SK-N-SH (cell line): ENCODE data around the gene ASB4. TPM values are rescaled to one million over a fixed set of nuclear protein-coding genes. Genes with fewer than 3 reads are reported as not detected.

Experiments used
- CTCF ChIA-PET: fragments of 300-600, 350-600 bp; formaldehyde crosslinking; extraction: SDS; loops from one replicate; lab custom pipeline; 2021; lab: Yijun Ruan, JAX
- POLR2A ChIA-PET: fragments of 350-600 bp; sonication (Branson Sonifier 250); formaldehyde crosslinking; extraction: SDS; loops from one replicate; lab custom pipeline; 2020; ENCODE audit warnings: antibody characterized with exemption, inconsistent platforms; lab: Yijun Ruan, JAX
- DNase-seq: peaks from one replicate; pipeline ENCODE4 v3.0.0; 2012
- H2AFZ ChIP-seq: fragments of 200-600 bp; sonication (generic); 2 replicates; pipeline ENCODE4 v1.8.1; 2016; ENCODE audit warnings: antibody characterized with exemption, mild to moderate bottlenecking, low read depth
- H3F3A ChIP-seq: fragments of 200-600 bp; sonication (generic); replicated peaks from 2 replicates; pipeline ENCODE3; 2016; ENCODE audit warnings: antibody characterized with exemption, mild to moderate bottlenecking; ENCODE audit not compliant: insufficient read depth
- H3K27ac ChIP-seq, 2 experiments: fragments of 200-500 bp in 1 of 2; fragments of 200-600 bp in 1 of 2; sonication (Bioruptor generic) in 1 of 2; sonication (generic), shearing (Covaris generic) in 1 of 2; 2 replicates each; pipeline versions ENCODE4 v1.5.1 to v1.6.1; 2014 to 2016; ENCODE audit warnings: low read depth in 2 of 2, inconsistent platforms in 1 of 2, low read length in 1 of 2, mild to moderate bottlenecking in 1 of 2, mixed read lengths in 1 of 2
- H3K27me3 ChIP-seq: fragments of 200-600 bp; sonication (generic), shearing (Covaris generic); 2 replicates; pipeline ENCODE4 v1.6.1; 2016; ENCODE audit warnings: mixed run types; ENCODE audit not compliant: insufficient read depth
- H3K36me3 ChIP-seq, 2 experiments: fragments of 200-500 bp in 1 of 2; fragments of 200-600 bp in 1 of 2; sonication (Bioruptor generic) in 1 of 2; sonication (generic) in 1 of 2; replicated peaks in 1 of 2; 2 replicates each; pipeline versions ENCODE3 to v1.5.1; 2014 to 2016; ENCODE audit warnings: low read length in 1 of 2, mild to moderate bottlenecking in 1 of 2; ENCODE audit not compliant: insufficient read depth in 2 of 2, control insufficient read depth in 1 of 2
- H3K4me1 ChIP-seq, 2 experiments: fragments of 200-500 bp in 1 of 2; fragments of 200-600 bp in 1 of 2; sonication (Bioruptor generic) in 1 of 2; sonication (generic), shearing (Covaris generic) in 1 of 2; 2 replicates each; pipeline versions ENCODE4 v1.5.1 to v1.6.1; 2014 to 2016; ENCODE audit warnings: low read depth in 1 of 2, low read length in 1 of 2, mixed run types in 1 of 2; ENCODE audit not compliant: insufficient read depth in 2 of 2, control insufficient read depth in 1 of 2
- H3K4me2 ChIP-seq: fragments of 200-600 bp; sonication (generic), shearing (Covaris generic); 2 replicates; pipeline ENCODE4 v1.6.1; 2017; ENCODE audit warnings: mixed run types
- H3K4me3 ChIP-seq, 2 experiments: fragments of 200-500 bp in 1 of 2; fragments of 200-600 bp in 1 of 2; sonication (Bioruptor generic) in 1 of 2; sonication (generic), shearing (Covaris generic) in 1 of 2; 2 replicates each; pipeline versions ENCODE4 v1.5.1 to v1.8.1; 2014 to 2016; ENCODE audit warnings: low read depth in 2 of 2, inconsistent platforms in 1 of 2, low read length in 1 of 2, mild to moderate bottlenecking in 1 of 2, mixed read lengths in 1 of 2, moderate library complexity in 1 of 2
- H3K79me2 ChIP-seq: fragments of 200-600 bp; sonication (generic); 2 replicates; pipeline ENCODE4 v1.8.1; 2017; ENCODE audit warnings: mild to moderate bottlenecking; ENCODE audit not compliant: insufficient read depth
- H3K9ac ChIP-seq: fragments of 200-600 bp; sonication (generic); 2 replicates; pipeline ENCODE4 v1.6.1; 2017; ENCODE audit warnings: mixed run types
- H3K9me2 ChIP-seq: fragments of 200-600 bp; sonication (generic); 2 replicates; pipeline ENCODE4 v1.6.1; 2017; ENCODE audit warnings: mixed run types
- H3K9me3 ChIP-seq: fragments of 200-600 bp; sonication (generic); 2 replicates; pipeline ENCODE4 v1.6.1; 2017; ENCODE audit warnings: mixed run types, mild to moderate bottlenecking, moderate library complexity
- H4K20me1 ChIP-seq: fragments of 200-600 bp; sonication (generic); 2 replicates; pipeline ENCODE4 v1.6.1; 2017; ENCODE audit warnings: mild to moderate bottlenecking, mixed run types; ENCODE audit not compliant: insufficient read depth
- CHD2 ChIP-seq: fragments of 150-350 bp; IDR thresholded peaks from 2 replicates; pipeline ENCODE4 v1.6.1; 2018; ENCODE audit warnings: low read length; ENCODE audit not compliant: partially characterized antibody
- ELF1 ChIP-seq: IDR thresholded peaks from 2 replicates; pipeline ENCODE4 v1.4.0; 2012
- NFIC ChIP-seq: IDR thresholded peaks from 2 replicates; pipeline ENCODE4 v1.4.0; 2012; ENCODE audit warnings: borderline replicate concordance
- POLR2AphosphoS5 ChIP-seq: IDR thresholded peaks from 2 replicates; pipeline ENCODE4 v1.6.1; 2012; ENCODE audit warnings: low read depth, low read length
- RAD21 ChIP-seq: IDR thresholded peaks from 2 replicates; pipeline ENCODE4 v1.6.1; 2012; ENCODE audit warnings: mild to moderate bottlenecking, low read length
- RCOR1 ChIP-seq: fragments of 150-350 bp; IDR thresholded peaks from 2 replicates; pipeline ENCODE4 v1.6.1; 2017; ENCODE audit warnings: antibody characterized with exemption, low read length
- RFX5 ChIP-seq: IDR thresholded peaks from 2 replicates; pipeline ENCODE4 v1.6.1; 2012; ENCODE audit warnings: mild to moderate bottlenecking, improper control_type of control experiment, low read length
- SIN3A ChIP-seq: IDR thresholded peaks from 2 replicates; pipeline ENCODE4 v1.6.1; 2012; ENCODE audit warnings: low read depth, mild to moderate bottlenecking, low read length, moderate library complexity, borderline replicate concordance
- WGBS: methylation state at CpG from one replicate; pipeline ENCODE4 v1.1.6; 2017; ENCODE audit warnings: low lambda C conversion rate; 5-methylcytosine and 5-hydroxymethylcytosine counted together
- polyA plus RNA-seq, 3 experiments: library from polyadenylated mRNA; depleted of rRNA; stranded (reverse); fragments of >200 nt; gene quantifications; 2 replicates each; pipeline ENCODE4 v1.2.3, GENCODE V29; 2012

ASB4 gene
- polyA plus RNA-seq, 1 of the 3 experiments (the other 2 are of a cell fraction): not detected

GRCh38 chr7:95539426-95539825 is 53.7 kb downstream of the ASB4 start:
- TF ChIP-seq RAD21: no peak
- no peak for TF ChIP-seq SIN3A
- no peak for TF ChIP-seq RFX5
- no peak for TF ChIP-seq CHD2
- TF ChIP-seq, all 33 proteins: peak for 0

GRCh38 chr7:95540366-95540765 is 54.6 kb downstream of the ASB4 start:
- ChIA-PET POLR2A (no interaction called here), CTCF (interaction anchor here (1.2 to 26.6 kb wide), 4 partner anchors 10 to 150 kb away, joined by 3 to 530 read pairs (median 12); no protein-coding TSS in a partner anchor)

More at GRCh38 chr7:95539426-95539825, 53.7 kb downstream of the ASB4 start:
- Histone ChIP-seq H3K4me2 (no peak overlapping the region), H3K9ac (no peak overlapping the region), H3K79me2 (no peaks in the 10 kb centered on the region), H3K9me3 (no peaks in the 10 kb centered on the region), H2AFZ (no peak overlapping the region), H3K4me3 (no peak overlapping the region), H3K27me3 (peaks cover 59% of the 10 kb centered on the region; the same call in 1 of the 2 replicates), H4K20me1 (no peaks in the 10 kb centered on the region), H3K4me1 (no peaks in the 10 kb centered on the region), H3K9me2 (no peaks in the 10 kb centered on the region), H3F3A (no peaks in the 10 kb centered on the region), H3K36me3 (no peaks in the 10 kb centered on the region), H3K27ac (no peak overlapping the region)
- ChIA-PET CTCF (interaction anchor here (0.9 to 26.6 kb wide), 6 partner anchors 9 to 151 kb away, joined by 3 to 530 read pairs (median 6); no protein-coding TSS in a partner anchor), POLR2A (no interaction called here)
- no peak for DNase-seq

GRCh38 chr7:95543312-95543711 is 57.6 kb downstream of the ASB4 start:
- WGBS: 8% methylated on average over 6 of the region's 6 CpGs
- CTCF ChIA-PET: interaction anchor here (1.0 to 26.6 kb wide), 3 partner anchors 15 to 147 kb away, joined by 4 to 530 read pairs (median 16); no protein-coding TSS in a partner anchor
- DNase-seq: no peak
- H3K27ac ChIP-seq: no peak overlapping the region
- TF ChIP-seq POLR2AphosphoS5: no peak
- no peak for TF ChIP-seq ELF1
- no peak for TF ChIP-seq RFX5
- TF ChIP-seq RCOR1: no peak
- H3F3A ChIP-seq: no peaks in the 10 kb centered on the region
- no peaks in the 10 kb centered on the region for H3K9me2 ChIP-seq
- no peaks in the 10 kb centered on the region for H3K36me3 ChIP-seq
- POLR2A ChIA-PET: no interaction called here
- H3K9ac ChIP-seq: no peak overlapping the region
- H2AFZ ChIP-seq: no peak overlapping the region
- no peaks in the 10 kb centered on the region for H4K20me1 ChIP-seq
- no peak overlapping the region for H3K4me3 ChIP-seq
- H3K27me3 ChIP-seq: peaks cover 37% of the 10 kb centered on the region; the same call in 1 of the 2 replicates
- H3K4me2 ChIP-seq: no peak overlapping the region
- no peaks in the 10 kb centered on the region for H3K9me3 ChIP-seq
- H3K79me2 ChIP-seq: no peaks in the 10 kb centered on the region
- H3K4me1 ChIP-seq: no peaks in the 10 kb centered on the region

More at GRCh38 chr7:95540366-95540765, 54.6 kb downstream of the ASB4 start:
- Histone ChIP-seq H3K27ac (no peak overlapping the region), H3K4me2 (no peak overlapping the region), H3K36me3 (no peaks in the 10 kb centered on the region), H3K79me2 (no peaks in the 10 kb centered on the region), H2AFZ (no peak overlapping the region), H3K4me1 (no peaks in the 10 kb centered on the region), H3K27me3 (peaks cover 51% of the 10 kb centered on the region; the same call in 1 of the 2 replicates), H3K9me2 (no peaks in the 10 kb centered on the region), H4K20me1 (no peaks in the 10 kb centered on the region), H3K9ac (no peak overlapping the region), H3K4me3 (no peak overlapping the region), H3K9me3 (no peaks in the 10 kb centered on the region), H3F3A (no peaks in the 10 kb centered on the region)
- WGBS: 4% methylated on average over 1 of the region's 1 CpG
- TF ChIP-seq NFIC (no peak), RAD21 (no peak)
- no peak for DNase-seq
